PC-3 (cell line): Measurements from ENCODE around the gene EFCAB12.

Experiments
- CTCF ChIP-seq: fragments of 300-600 bp; sonication (generic); conservative IDR thresholded peaks from 2 replicates; pipeline ENCODE4 v1.5.1; 2017; ENCODE audit warnings: antibody characterized with exemption, low read depth, mild to moderate bottlenecking, low read length
- EZH2 ChIP-seq: fragments of 300-600 bp; sonication (generic); IDR thresholded peaks from one replicate; pipeline ENCODE4 v1.6.1; 2017; ENCODE audit warnings: antibody characterized with exemption, mild to moderate bottlenecking, low read length; ENCODE audit not compliant: unreplicated experiment
- EZH2phosphoT487 ChIP-seq: fragments of 300-600 bp; sonication (generic); IDR thresholded peaks from 2 replicates; pipeline ENCODE4 v1.6.1; 2018; ENCODE audit warnings: mild to moderate bottlenecking, antibody characterized with exemption, low read length, borderline replicate concordance

GRCh38 chr3:129352650-129353588, 75.5 kb downstream of the EFCAB12 start:
- TF ChIP-seq CTCF (no peak), EZH2 (no peak), EZH2phosphoT487 (no peak)
